GM21526 (cell line): Measurements from ENCODE around the gene CYSLTR2.
"Not testable (repeated sequence)": the region's sequence is repeated elsewhere in the genome, so short reads cannot be mapped to it uniquely, and the experiment has no call there.

Source experiments
- ATAC-seq: cut with Tn5 transposase; IDR thresholded peaks from one replicate; pipeline ENCODE4 v1.9.1; 2021; ENCODE audit warnings: moderate library complexity; ENCODE audit not compliant: unreplicated experiment, low FRiP score

CYSLTR2 gene

GRCh38 chr13:48643159-48643558 lies 10.6 kb upstream of the CYSLTR2 start:
- no peak for ATAC-seq

- no peak for ATAC-seq
Observed at GRCh38 chr13:48644141-48644540, 9.6 kb upstream of the CYSLTR2 start.

GRCh38 chr13:48644951-48645350 lies 8.8 kb upstream of the CYSLTR2 start:
- ATAC-seq: no peak

GRCh38 chr13:48645845-48646244 lies 7.9 kb upstream of the CYSLTR2 start:
- no peak for ATAC-seq

GRCh38 chr13:48646791-48647190 lies 6.9 kb upstream of the CYSLTR2 start:
- ATAC-seq: no peak

GRCh38 chr13:48647625-48648024 lies 6.1 kb upstream of the CYSLTR2 start:
- no peak for ATAC-seq

- no peak for ATAC-seq
Observed at GRCh38 chr13:48648446-48648845, 5.3 kb upstream of the CYSLTR2 start.

GRCh38 chr13:48652851-48653471 lies 768 bp upstream of the CYSLTR2 start:
- ATAC-seq: no peak

- no peak for ATAC-seq
Observed at GRCh38 chr13:48654511-48654910, 782 bp downstream of the CYSLTR2 start.

- no peak for ATAC-seq
Observed at GRCh38 chr13:48655291-48655690, 1.6 kb downstream of the CYSLTR2 start.

- ATAC-seq: no peak
Observed at GRCh38 chr13:48656608-48657007, 2.9 kb downstream of the CYSLTR2 start.

GRCh38 chr13:48660361-48661076 lies 6.8 kb downstream of the CYSLTR2 start:
- ATAC-seq: peak; percentile 55

GRCh38 chr13:48661107-48661506 lies 7.4 kb downstream of the CYSLTR2 start:
- ATAC-seq: no peak

- no peak for ATAC-seq
Observed at GRCh38 chr13:48662226-48662625, 8.5 kb downstream of the CYSLTR2 start.

- ATAC-seq: no peak
Observed at GRCh38 chr13:48667136-48667535, 13.4 kb downstream of the CYSLTR2 start.

GRCh38 chr13:48671421-48671820 lies 17.7 kb downstream of the CYSLTR2 start:
- ATAC-seq: not testable (repeated sequence)

GRCh38 chr13:48675247-48675646 lies 21.5 kb downstream of the CYSLTR2 start:
- no peak for ATAC-seq

GRCh38 chr13:48678316-48678715 lies 24.6 kb downstream of the CYSLTR2 start:
- ATAC-seq: no peak

- ATAC-seq: no peak
Observed at GRCh38 chr13:48679941-48680680, 26.4 kb downstream of the CYSLTR2 start.

GRCh38 chr13:48680756-48681392 lies 27.1 kb downstream of the CYSLTR2 start:
- no peak for ATAC-seq

- no peak for ATAC-seq
Observed at GRCh38 chr13:48681905-48682304, 28.2 kb downstream of the CYSLTR2 start.
